Stomach (tissue), 4 donors: Measurements from ENCODE around the gene TSC22D4.

Source experiments
- POLR2A ChIP-seq, 4 donors: fragments of 450-650 bp; IDR thresholded peaks; one replicate each; pipeline ENCODE4 v1.6.1; 2016; ENCODE audit warnings: antibody characterized with exemption in 4 of 4, control low read depth in 2 of 4, mild to moderate bottlenecking in 1 of 4, moderate library complexity in 1 of 4
- TF ChIP-seq, protein P1 (sequence below), 7 experiments: fragments of 450-650 bp in 4 of 7; fragments of 200-600 bp in 3 of 7; sonication (generic) in 3 of 7; IDR thresholded peaks; one replicate each; pipeline ENCODE4 v1.5.1; 2016 to 2019; ENCODE audit warnings: antibody characterized with exemption in 7 of 7, control low read depth in 2 of 7, mild to moderate bottlenecking in 1 of 7

DNA sequence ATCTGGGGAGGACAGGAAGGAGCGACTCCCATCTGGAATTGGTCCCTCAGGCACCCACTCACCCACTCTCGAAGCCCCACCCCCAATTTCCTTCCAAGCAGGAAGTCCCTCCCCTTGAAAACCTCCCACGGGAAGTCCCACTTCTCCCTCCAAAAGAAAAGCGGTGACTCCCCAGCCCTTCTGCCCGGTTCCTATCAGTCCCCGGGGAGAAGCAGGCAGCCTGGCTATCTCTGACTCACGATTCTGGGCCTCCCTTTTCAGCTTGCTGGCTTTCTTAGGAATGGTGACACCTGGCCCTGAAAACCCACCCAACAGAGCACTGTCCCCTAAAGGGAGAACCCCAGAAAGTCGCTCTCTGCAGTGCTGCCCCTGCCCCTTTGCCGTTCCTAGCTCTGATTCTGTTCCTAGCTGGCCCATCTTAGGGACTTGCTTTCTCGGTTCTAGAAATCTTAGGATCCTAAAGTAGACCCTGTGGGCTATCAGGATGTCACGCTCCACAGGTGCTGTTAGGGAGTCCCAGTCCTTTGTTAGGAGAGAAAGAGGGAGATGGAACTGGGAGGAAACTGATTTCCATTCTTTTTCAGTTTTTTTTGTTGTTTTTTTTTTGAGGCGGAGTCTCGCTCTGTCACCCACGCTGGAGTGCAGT is 6.0 kb downstream of the TSC22D4 start:
- TF ChIP-seq, protein P1, sequence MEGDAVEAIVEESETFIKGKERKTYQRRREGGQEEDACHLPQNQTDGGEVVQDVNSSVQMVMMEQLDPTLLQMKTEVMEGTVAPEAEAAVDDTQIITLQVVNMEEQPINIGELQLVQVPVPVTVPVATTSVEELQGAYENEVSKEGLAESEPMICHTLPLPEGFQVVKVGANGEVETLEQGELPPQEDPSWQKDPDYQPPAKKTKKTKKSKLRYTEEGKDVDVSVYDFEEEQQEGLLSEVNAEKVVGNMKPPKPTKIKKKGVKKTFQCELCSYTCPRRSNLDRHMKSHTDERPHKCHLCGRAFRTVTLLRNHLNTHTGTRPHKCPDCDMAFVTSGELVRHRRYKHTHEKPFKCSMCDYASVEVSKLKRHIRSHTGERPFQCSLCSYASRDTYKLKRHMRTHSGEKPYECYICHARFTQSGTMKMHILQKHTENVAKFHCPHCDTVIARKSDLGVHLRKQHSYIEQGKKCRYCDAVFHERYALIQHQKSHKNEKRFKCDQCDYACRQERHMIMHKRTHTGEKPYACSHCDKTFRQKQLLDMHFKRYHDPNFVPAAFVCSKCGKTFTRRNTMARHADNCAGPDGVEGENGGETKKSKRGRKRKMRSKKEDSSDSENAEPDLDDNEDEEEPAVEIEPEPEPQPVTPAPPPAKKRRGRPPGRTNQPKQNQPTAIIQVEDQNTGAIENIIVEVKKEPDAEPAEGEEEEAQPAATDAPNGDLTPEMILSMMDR (IDR thresholded peaks at IDR 0.05) = no peak
- TF ChIP-seq POLR2A (IDR thresholded peaks at IDR 0.05) = no peak
